SU-DHL-6 (cell line): ENCODE results near the gene USP28.

ENCODE experiments used
- H2AFZ ChIP-seq: fragments of 200-600 bp; sonication (generic); 2 replicates; pipeline ENCODE4 v1.6.1; 2014; ENCODE audit warnings: low read depth, mild to moderate bottlenecking, moderate library complexity, mixed read lengths, antibody characterized with exemption, low read length; ENCODE audit not compliant: severe bottlenecking
- H3F3A ChIP-seq: fragments of 200-600 bp; shearing (Covaris generic); 2 replicates; pipeline ENCODE4 v1.6.0; 2016; ENCODE audit warnings: antibody characterized with exemption, mild to moderate bottlenecking; ENCODE audit not compliant: insufficient read depth
- H3K27ac ChIP-seq: fragments of 200-600 bp; sonication (generic); 2 replicates; pipeline ENCODE4 v1.5.1; 2016; ENCODE audit warnings: low read depth, mild to moderate bottlenecking, low read length, moderate library complexity, mixed read lengths
- H3K27me3 ChIP-seq: fragments of 200-600 bp; sonication (generic), shearing (Covaris generic); 2 replicates; pipeline ENCODE4 v1.6.0; 2014; ENCODE audit warnings: mild to moderate bottlenecking, low read length
- H3K36me3 ChIP-seq: fragments of 200-600 bp; sonication (generic); 2 replicates; pipeline ENCODE4 v1.6.1; 2014; ENCODE audit warnings: mild to moderate bottlenecking, low read length, mixed read lengths
- H3K4me2 ChIP-seq: fragments of 300-600, 200-600 bp; shearing (Covaris generic), sonication (generic); 2 replicates; pipeline ENCODE4 v1.6.0; 2014; ENCODE audit warnings: low read length, low read depth, mild to moderate bottlenecking; ENCODE audit not compliant: poor library complexity, severe bottlenecking
- H3K4me3 ChIP-seq: fragments of 200-600 bp; sonication (generic); 2 replicates; pipeline ENCODE4 v1.5.1; 2014; ENCODE audit warnings: antibody characterized with exemption, low read length, mild to moderate bottlenecking, mixed read lengths; ENCODE audit not compliant: insufficient read depth, poor library complexity, severe bottlenecking
- H3K79me2 ChIP-seq: fragments of 200-600 bp; sonication (generic); 2 replicates; pipeline ENCODE4 v1.6.1; 2014; ENCODE audit warnings: mild to moderate bottlenecking, low read length, moderate library complexity; ENCODE audit not compliant: insufficient read depth
- H3K9ac ChIP-seq: fragments of 200-600 bp; sonication (generic); 2 replicates; pipeline ENCODE4 v1.7.0; 2014; ENCODE audit warnings: mild to moderate bottlenecking, low read length
- H3K9me2 ChIP-seq: fragments of 200-600 bp; sonication (generic); replicated peaks from 2 replicates; pipeline ENCODE4 v1.6.1; 2014; ENCODE audit warnings: low read length; ENCODE audit not compliant: insufficient read depth
- H3K9me3 ChIP-seq: fragments of 200-600 bp; sonication (generic); 2 replicates; pipeline ENCODE4 v1.6.1; 2014; ENCODE audit warnings: low read length, mixed read lengths; ENCODE audit not compliant: insufficient read depth
- H4K20me1 ChIP-seq: fragments of 200-600 bp; sonication (generic); 2 replicates; pipeline ENCODE4 v1.6.1; 2014; ENCODE audit warnings: low read depth, mild to moderate bottlenecking, antibody characterized with exemption, low read length, moderate library complexity, mixed read lengths
- EZH2phosphoT487 ChIP-seq: fragments of 200-600 bp; sonication (generic), shearing (Covaris generic); conservative IDR thresholded peaks from 2 replicates; pipeline ENCODE4 v1.6.1; 2018; ENCODE audit warnings: mild to moderate bottlenecking, antibody characterized with exemption, low read length, moderate library complexity, mixed read lengths
- TF ChIP-seq, protein P1 (sequence below): fragments of 200-600 bp; sonication (generic); IDR thresholded peaks from one replicate; pipeline ENCODE4 v1.5.1; 2017; ENCODE audit warnings: antibody characterized with exemption, mild to moderate bottlenecking, low read length, moderate library complexity; ENCODE audit not compliant: insufficient read depth, poor library complexity, severe bottlenecking

Gene USP28

DNA sequence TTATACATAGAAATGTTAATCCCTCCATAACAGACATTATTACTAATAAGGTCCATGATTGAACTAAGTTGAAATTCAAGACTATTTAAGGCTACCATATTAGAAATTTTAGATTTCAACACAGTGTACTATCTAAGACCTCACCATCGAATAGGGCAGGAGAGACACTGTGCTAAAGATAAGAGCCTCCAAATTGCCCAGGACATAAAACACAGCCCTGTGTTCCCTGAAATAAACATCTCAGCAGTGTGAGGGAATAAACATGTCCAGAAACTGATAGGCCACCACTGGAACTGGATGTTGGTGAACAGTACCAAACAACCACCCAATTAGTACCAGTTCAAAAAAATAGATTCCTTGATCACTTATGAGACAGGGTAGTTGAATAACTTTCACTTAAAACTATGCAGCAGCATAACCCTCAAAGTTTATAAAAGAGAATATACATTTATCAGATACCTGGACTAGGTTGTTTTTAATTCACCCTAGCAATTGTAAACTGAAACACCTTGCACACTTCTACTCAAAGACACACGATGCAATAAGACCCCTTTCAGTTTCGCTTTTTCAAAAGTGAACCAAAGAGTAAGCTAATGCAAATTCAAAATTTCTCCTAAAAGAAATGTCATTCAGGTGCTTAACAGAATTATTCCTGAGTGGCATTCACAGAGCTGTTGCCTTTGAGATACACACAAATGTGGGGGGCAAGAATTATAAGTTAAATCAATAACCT is 34.3 kb downstream of the USP28 start:
- Histone ChIP-seq H3F3A (no peaks in the 10 kb centered on the region), H3K9me2 (no peaks in the 10 kb centered on the region), H3K36me3 (peaks cover 13% of the 10 kb centered on the region; the same call in 1 of the 2 replicates), H3K4me3 (no peak overlapping the region), H2AFZ (no peak overlapping the region), H3K27me3 (no peaks in the 10 kb centered on the region), H4K20me1 (no peaks in the 10 kb centered on the region), H3K9me3 (no peaks in the 10 kb centered on the region), H3K79me2 (no peaks in the 10 kb centered on the region), H3K4me2 (no peak overlapping the region), H3K27ac (no peak overlapping the region), H3K9ac (no peak overlapping the region)
- TF ChIP-seq, protein P1, sequence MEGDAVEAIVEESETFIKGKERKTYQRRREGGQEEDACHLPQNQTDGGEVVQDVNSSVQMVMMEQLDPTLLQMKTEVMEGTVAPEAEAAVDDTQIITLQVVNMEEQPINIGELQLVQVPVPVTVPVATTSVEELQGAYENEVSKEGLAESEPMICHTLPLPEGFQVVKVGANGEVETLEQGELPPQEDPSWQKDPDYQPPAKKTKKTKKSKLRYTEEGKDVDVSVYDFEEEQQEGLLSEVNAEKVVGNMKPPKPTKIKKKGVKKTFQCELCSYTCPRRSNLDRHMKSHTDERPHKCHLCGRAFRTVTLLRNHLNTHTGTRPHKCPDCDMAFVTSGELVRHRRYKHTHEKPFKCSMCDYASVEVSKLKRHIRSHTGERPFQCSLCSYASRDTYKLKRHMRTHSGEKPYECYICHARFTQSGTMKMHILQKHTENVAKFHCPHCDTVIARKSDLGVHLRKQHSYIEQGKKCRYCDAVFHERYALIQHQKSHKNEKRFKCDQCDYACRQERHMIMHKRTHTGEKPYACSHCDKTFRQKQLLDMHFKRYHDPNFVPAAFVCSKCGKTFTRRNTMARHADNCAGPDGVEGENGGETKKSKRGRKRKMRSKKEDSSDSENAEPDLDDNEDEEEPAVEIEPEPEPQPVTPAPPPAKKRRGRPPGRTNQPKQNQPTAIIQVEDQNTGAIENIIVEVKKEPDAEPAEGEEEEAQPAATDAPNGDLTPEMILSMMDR = no peak
- no peak for TF ChIP-seq EZH2phosphoT487

DNA sequence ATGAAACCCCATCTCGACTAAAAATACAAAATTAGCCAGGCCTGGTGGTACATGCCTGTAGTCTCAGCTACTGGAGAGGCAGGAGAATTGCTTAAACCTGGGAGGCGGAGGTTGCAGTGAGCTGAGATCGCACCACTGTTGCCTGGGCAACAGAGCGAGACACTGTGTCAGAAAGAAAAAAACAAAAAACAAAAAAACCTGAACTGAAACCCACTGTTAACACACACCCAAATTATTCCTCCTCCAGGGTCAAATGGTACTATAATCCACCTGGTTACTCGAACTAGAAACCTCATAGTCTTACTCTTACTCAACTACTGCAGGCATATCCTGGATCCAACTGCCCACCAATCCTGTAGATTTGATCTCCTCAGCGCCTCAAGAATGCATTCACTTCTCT is 35.5 kb downstream of the USP28 start:
- H3K36me3 ChIP-seq = peaks cover 13% of the 10 kb centered on the region; the same call in 1 of the 2 replicates
- H3K9ac ChIP-seq = no peak overlapping the region
- H3K9me3 ChIP-seq = no peaks in the 10 kb centered on the region
- H3K4me3 ChIP-seq = no peak overlapping the region
- H3K79me2 ChIP-seq = no peaks in the 10 kb centered on the region
- no peak overlapping the region for H2AFZ ChIP-seq
- no peaks in the 10 kb centered on the region for H3F3A ChIP-seq
- no peak overlapping the region for H3K27ac ChIP-seq
- H3K27me3 ChIP-seq = no peaks in the 10 kb centered on the region
- H4K20me1 ChIP-seq = no peaks in the 10 kb centered on the region
- H3K9me2 ChIP-seq = no peaks in the 10 kb centered on the region
- no peak overlapping the region for H3K4me2 ChIP-seq
- TF ChIP-seq, protein P1 = no peak
- TF ChIP-seq EZH2phosphoT487 = no peak

DNA sequence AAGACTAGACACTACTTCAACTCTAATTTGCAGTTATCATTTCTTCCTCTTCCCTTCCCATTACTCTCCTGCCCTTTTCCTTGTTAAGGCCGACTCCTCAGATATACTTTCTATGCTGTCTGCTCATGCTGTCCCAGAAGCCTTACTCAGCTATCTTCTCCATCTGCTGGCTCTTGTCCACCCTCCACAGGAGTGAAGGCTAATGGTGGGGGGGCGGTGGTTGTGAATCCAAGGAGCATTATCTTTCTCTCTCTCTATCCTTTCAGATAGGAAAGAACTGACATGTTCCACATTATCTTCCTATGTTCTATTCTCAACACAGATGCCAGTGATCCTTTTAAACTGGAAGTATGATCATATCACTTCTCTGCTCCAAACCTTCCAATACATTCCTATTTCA is 37.4 kb downstream of the USP28 start:
- Histone ChIP-seq H3K9me3 (no peaks in the 10 kb centered on the region), H3K9ac (no peak overlapping the region), H4K20me1 (no peaks in the 10 kb centered on the region), H3F3A (no peaks in the 10 kb centered on the region), H3K4me3 (no peak overlapping the region), H3K36me3 (peaks cover 13% of the 10 kb centered on the region; the same call in 1 of the 2 replicates), H3K4me2 (no peak overlapping the region), H3K27me3 (no peaks in the 10 kb centered on the region), H3K9me2 (no peaks in the 10 kb centered on the region), H2AFZ (no peak overlapping the region), H3K27ac (no peak overlapping the region), H3K79me2 (no peaks in the 10 kb centered on the region)
- TF ChIP-seq, protein P1 = no peak
- TF ChIP-seq EZH2phosphoT487 = no peak
